K562 (cell line): ENCODE results near the gene RPE65. TPM values are rescaled to one million over a fixed set of nuclear protein-coding genes. Genes with fewer than 3 reads are reported as not detected.

Source experiments
- CBFB ChIP-seq: sonication (generic); formaldehyde crosslinking; IDR thresholded peaks from 2 replicates; pipeline ENCODE4 v1.4.0; 2020; ENCODE audit warnings: mild to moderate bottlenecking, missing genetic modification reagents
- CEBPZ ChIP-seq: fragments of 150-350 bp; IDR thresholded peaks from 2 replicates; pipeline ENCODE4 v1.6.1; 2014; ENCODE audit warnings: low read depth, mild to moderate bottlenecking, low read length, borderline replicate concordance
- FOXO4 ChIP-seq: fragments of 450-650 bp; formaldehyde crosslinking; IDR thresholded peaks from 2 replicates; pipeline ENCODE4 v1.4.0; 2020; ENCODE audit warnings: mild to moderate bottlenecking, moderate library complexity
- NCOR1 ChIP-seq: fragments of 450-650 bp; IDR thresholded peaks from 2 replicates; pipeline ENCODE4 v1.6.1; 2016; ENCODE audit warnings: mild to moderate bottlenecking, moderate library complexity
- TCF15 ChIP-seq: fragments of 250-450 bp; sonication (Bioruptor Pico); IDR thresholded peaks from 2 replicates; pipeline ENCODE4 v1.8.0; 2022; ENCODE audit warnings: moderate library complexity, mild to moderate bottlenecking, inconsistent platforms
- XRCC5 ChIP-seq: fragments of 200-400 bp; formaldehyde crosslinking; IDR thresholded peaks from 2 replicates; pipeline ENCODE4 v1.6.1; 2017; ENCODE audit warnings: low read depth, mild to moderate bottlenecking, low read length
- ZKSCAN8 ChIP-seq: fragments of 200-800 bp; sonication (Bioruptor generic); IDR thresholded peaks from 2 replicates; pipeline ENCODE4 v1.6.1; 2016; ENCODE audit warnings: missing genetic modification characterization, missing compliant biosample characterization
- ZNF77 ChIP-seq: fragments of 250-450 bp; sonication (Bioruptor Pico); IDR thresholded peaks from 2 replicates; pipeline ENCODE4 v1.5.0; 2020
- polyA plus RNA-seq, 8 experiments: library from polyadenylated mRNA; depleted of rRNA in 4 of 8; stranded (reverse) in 5 of 8; unstranded in 3 of 8; fragments of >200 nt; fragmentation: Nextera tagmentation in 2 of 8; fragmentation: Illumina TruSeq in 1 of 8; extraction: Ambion mirVana in 2 of 8; extraction: Trizol in 1 of 8; gene quantifications; 2 replicates each; pipeline versions ENCODE4 v1.2.1 to v1.2.3, GENCODE V29; 2011 to 2014; ENCODE audit warnings: inconsistent platforms in 1 of 8, missing spikeins in 1 of 8
- total RNA-seq, 7 experiments: library from RNA; depleted of rRNA in 6 of 7; stranded (reverse); fragments of >200 nt in 6 of 7; fragmentation: Illumina TruSeq in 2 of 7; extraction: Trizol in 2 of 7; gene quantifications; 2 replicates each; pipeline versions ENCODE4 v1.2.1 to v1.2.3, GENCODE V29; 2011 to 2021; ENCODE audit warnings: low replicate concordance in 1 of 7

Gene RPE65
- total and polyA plus RNA-seq, 9 of the 15 experiments (the other 6 are each of a cell fraction or from before 2014, with no cell fraction given): 0.14 TPM; not detected in 8

- TF ChIP-seq CEBPZ: no peak
- TF ChIP-seq NCOR1: no peak
- TF ChIP-seq ZNF77 (CRISPR knock-in tag): no peak
- no peak for TF ChIP-seq TCF15 (CRISPR knock-in tag)
- no peak for TF ChIP-seq ZKSCAN8 (CRISPR knock-in tag)
- TF ChIP-seq FOXO4 (CRISPR knock-in tag): no peak
- no peak for TF ChIP-seq CBFB (CRISPR knock-in tag)
- no peak for TF ChIP-seq XRCC5
Observed at GRCh38 chr1:68481041-68481440, 31.3 kb upstream of the RPE65 start (continued).
